KBM-7 (cell line): ENCODE measurements around the gene HPD.

Source experiments
- DNase-seq: peaks from one replicate; pipeline ENCODE4 v3.0.0-alpha.2; 2015
- in situ Hi-C: fragments of 300-500 bp; cut with MboI; formaldehyde crosslinking; loops from 2 replicates; pipeline ENCODE4 v1.14.3; 2020; ENCODE audit warnings: low sequenced_read_pairs, low pct_unique_long_range_greater_than_20kb, mixed read lengths

HPD gene

GRCh38 chr12:121814429-121815119 is 44.1 kb downstream of the HPD start:
- no peak for DNase-seq
- in situ Hi-C loops = no loop called here

- in situ Hi-C loops = no loop called here
- no peak for DNase-seq
Observed at GRCh38 chr12:121813951-121814350, 44.7 kb downstream of the HPD start.

GRCh38 chr12:121812921-121813896 is 45.5 kb downstream of the HPD start:
- in situ Hi-C loops = no loop called here
- no peak for DNase-seq

- no peak for DNase-seq
- in situ Hi-C loops = no loop called here
Observed at GRCh38 chr12:121812320-121812871, 46.3 kb downstream of the HPD start.

GRCh38 chr12:121811434-121812319 is 47.0 kb downstream of the HPD start:
- in situ Hi-C loops = no loop called here
- DNase-seq = peak; percentile 70

GRCh38 chr12:121810833-121811433 is 47.7 kb downstream of the HPD start:
- in situ Hi-C loops = no loop called here
- no peak for DNase-seq

- no peak for DNase-seq
- in situ Hi-C loops = no loop called here
Observed at GRCh38 chr12:121810234-121810817, 48.3 kb downstream of the HPD start.

GRCh38 chr12:121809712-121810116 is 48.9 kb downstream of the HPD start:
- in situ Hi-C loops = no loop called here
- DNase-seq = no peak

- DNase-seq = no peak
- in situ Hi-C loops = no loop called here
Observed at GRCh38 chr12:121808623-121809022, 50.0 kb downstream of the HPD start.

- no peak for DNase-seq
- in situ Hi-C loops = no loop called here
Observed at GRCh38 chr12:121807642-121808347, 50.9 kb downstream of the HPD start.

GRCh38 chr12:121806546-121807423 is 51.9 kb downstream of the HPD start:
- in situ Hi-C loops = no loop called here
- peak; percentile 56 for DNase-seq

- in situ Hi-C loops = no loop called here
- peak; percentile 55 for DNase-seq
Observed at GRCh38 chr12:121806009-121806545, 52.6 kb downstream of the HPD start.

- in situ Hi-C loops = no loop called here
- DNase-seq = peak; percentile 52
Observed at GRCh38 chr12:121805171-121806008, 53.3 kb downstream of the HPD start.

GRCh38 chr12:121804417-121805111 is 54.1 kb downstream of the HPD start:
- peak; percentile 55 for DNase-seq
- in situ Hi-C loops = no loop called here

- DNase-seq = peak; percentile 76
- in situ Hi-C loops = no loop called here
Observed at GRCh38 chr12:121803861-121804416, 54.7 kb downstream of the HPD start, which contains the start of gene SETD1B. SETD1B (plus strand) TSS chr12:121804009; CDS start chr12:121804738, 729 bp downstream.
